RPMI8226 (cell line): ENCODE results near the gene TMEM131.

Experiments
- DNase-seq: peaks from one replicate; pipeline ENCODE4 v3.0.0-alpha.2; 2015

Gene TMEM131

DNA sequence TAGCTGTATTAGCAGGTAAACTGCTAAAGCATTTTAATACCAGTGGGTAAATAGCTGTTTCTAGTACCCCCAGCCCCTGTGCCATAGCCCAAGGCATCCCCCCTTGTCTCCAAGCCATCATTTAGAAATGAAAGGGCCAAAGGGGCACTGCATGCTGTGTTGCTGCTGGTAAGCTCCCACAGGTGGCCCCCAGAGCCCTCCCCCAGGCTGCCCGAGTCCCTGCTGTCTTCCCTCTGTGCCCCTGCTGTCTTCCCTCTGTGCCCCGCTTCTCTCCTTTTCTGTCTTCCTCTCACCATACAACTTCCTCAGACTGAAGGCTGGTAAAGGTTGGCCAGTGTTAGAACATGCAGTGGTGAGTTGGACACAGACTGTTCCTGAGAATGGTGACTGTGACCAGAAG is 240.3 kb downstream of the TMEM131 start:
- no peak for DNase-seq

DNA sequence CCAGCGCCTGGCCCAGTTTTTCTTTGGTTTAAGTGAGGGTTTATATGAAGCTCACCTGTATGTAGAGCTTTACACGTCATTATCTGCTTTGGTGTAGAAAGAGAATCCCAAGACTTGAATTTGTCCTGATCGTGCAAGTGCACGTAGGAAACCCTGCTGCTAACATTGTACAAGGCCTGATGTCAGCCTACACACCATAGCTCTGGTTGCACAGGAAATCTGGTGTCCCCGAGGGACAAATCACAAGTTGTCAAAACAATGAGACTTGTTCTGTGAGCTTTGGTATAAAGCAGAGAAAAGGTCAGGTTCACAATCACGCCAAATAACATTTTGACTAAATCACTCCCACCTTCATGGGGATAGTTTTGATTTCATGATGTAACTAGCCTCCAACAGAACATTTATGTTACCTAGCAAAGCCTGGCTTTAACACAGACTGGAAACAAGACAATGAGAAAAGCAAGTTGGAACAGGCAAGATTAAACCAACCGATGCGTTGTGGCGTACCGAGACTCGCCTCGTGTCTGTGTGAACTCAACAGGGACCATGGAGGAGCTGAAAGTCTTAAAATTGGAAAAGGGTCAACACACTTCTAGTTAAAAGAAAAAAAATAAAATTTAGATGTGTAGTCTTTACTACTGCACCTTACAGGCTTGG is 240.9 kb downstream of the TMEM131 start:
- no peak for DNase-seq

DNA sequence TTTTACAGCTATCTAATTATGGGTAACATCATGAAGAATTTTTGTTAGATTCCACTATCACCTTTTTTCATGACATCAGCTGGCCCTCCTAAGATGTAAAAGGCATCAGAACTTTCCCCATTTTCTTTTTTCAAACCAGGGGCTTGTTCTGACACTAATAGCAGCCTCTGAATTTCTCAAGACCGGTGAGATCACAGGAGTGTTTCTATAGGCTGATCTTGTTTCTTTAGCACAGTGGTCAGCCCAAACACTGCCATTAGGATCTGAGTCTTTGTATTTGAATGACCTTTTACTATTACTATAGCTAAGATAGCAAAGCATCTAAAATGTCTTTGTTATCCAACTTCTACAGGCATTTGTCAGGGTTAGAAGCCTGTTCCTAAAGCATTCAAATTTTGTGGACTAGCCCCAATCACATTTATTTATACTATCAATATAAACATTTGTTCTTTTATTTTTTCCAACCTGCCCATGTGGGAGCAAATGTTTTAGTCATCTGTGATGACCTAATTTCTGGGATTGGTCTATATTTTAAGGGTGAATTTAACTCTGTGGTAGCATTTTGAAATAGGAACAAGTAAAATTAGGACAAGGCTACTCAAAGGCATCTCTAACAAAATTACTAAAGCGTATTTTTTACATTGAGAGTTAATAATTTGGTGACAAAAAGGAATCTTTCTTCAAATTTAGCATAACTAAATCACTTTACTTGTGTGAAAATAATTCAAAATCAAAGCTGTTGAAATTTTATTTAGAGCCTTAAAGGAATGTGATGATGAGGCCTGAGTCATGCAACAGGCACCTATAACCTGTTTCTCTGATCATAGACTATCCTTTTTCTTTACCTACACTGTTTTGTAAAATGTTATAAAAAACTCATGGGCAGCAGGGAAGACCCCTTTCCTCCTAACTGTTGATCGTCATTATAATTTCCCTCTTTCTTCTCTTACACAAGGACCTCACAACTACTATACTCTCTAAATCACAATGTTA is 243.1 kb downstream of the TMEM131 start:
- no peak for DNase-seq

DNA sequence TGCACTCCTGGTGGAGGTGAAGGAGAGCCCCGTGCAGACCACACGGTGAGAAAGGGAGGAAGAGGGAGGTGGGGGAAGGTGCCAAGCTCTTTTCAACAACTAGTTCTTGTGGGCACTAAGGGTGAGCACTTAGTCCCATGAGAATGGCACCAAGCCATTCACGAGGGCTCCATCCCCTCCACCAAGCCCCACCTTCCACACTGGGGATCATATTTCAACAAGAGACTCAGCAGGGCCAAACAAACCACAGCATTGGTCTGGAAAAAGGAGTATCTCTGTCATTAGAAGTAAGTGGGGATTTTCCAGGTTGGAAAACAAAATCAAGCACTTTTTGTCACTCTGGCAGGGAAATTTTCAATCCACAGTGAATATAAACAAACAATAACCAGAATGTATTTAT is 244.0 kb downstream of the TMEM131 start:
- DNase-seq: no peak

DNA sequence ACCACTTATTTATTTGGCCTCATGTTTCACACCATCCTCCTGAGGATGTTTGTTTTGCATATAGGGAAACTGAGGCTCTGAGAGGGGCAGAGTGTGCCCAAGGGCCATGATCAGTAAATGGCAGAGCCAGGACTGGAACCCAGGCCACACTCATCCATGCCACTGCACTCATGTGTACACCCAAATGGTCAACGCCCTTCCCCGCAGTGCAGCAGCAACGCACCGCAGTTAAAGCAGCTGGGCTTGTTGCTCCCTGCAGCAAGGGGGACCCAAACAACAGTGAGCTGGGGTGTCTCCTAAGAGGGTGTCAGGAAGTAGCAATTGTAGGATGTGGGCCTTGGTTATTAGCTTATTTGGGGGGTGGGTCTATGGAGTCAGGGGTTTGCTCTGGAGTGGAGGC is 245.7 kb downstream of the TMEM131 start:
- DNase-seq: no peak

DNA sequence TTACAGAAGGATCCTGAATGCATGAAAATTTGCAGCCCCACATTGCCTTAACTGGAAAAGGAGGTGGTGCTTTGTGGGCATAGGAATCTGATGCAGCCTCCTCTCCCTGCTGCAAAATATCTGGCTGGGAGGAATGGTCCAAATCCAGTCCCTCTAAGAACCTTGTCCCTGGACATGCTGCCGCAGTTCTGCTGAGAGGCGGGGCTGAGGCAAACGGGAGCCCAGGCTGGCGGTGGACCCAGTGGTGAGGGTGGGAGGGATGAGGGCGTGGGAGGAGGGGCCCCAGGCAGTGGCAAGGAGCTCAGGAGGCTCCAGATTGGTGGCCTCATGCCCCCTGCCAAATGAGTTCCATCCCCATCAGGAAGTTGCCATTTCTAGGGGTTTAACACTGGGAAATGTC is 246.2 kb downstream of the TMEM131 start:
- no peak for DNase-seq

DNA sequence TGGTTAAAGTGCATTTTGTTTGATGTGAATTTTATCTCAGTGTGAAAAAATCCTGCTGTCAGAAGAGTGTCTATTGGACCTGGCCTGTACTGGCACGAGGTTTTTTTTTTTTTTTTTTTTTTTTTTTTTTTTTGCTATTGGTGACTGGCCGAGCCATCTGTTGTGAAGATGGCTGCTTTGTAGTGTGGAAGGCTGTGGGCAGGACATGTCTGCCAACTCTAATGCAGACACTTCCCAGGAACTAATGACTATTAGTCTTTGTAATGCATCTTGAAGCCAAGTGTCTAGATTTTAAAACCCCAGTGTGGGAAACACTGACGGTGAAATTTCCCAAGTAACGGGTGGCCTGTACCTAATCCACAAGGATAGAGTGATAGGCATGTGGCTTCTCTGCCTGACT is 248.0 kb downstream of the TMEM131 start:
- no peak for DNase-seq

DNA sequence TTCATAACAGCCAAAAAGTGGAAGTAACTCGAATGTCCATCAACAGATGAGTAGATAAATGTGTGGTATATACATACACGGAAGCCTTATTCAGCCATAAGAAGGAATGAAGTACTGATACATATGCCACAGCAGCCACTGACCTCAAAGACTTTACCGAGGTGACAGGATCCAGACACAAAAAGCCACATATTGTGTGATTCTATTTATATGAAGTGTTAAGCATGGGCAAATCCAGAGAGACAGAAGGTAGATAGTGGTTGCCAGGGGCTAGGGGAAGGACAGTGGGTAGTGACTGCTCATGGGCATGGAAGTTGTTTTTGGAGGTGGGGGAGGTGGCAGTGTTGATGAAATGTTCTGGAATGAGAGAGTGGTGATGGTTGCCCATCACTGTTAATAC is 248.5 kb downstream of the TMEM131 start:
- DNase-seq: no peak

DNA sequence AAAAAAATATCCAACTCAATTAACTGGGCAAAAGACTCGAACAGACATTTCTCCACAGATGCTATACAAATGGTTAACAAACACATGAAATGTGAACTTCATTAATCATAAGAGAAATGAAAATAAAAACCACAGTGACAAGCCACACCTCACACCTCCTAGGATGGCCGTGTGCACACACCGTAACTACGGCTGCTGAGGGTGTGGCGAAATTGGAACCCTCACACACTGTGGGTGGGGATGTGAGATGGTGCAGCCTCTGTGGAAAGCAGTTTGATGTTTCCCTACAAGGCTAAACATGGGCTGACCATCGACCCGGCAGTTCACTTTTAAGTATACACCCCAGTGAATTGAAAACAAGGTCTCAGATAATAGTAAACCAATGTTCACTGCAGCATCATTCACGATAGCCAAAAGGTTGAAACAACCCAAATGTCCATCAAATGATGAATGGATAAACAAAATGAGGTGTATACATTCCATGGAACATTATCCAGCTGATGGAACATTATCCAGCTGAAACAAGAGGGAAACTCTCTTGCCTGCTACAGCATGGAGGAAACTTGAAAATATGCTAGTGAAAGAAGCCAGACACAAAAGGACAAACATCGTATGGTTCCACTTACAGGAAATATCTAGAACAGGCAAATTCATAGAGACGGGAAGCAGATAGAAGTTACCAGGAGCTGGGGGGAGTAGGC is 250.1 kb downstream of the TMEM131 start:
- DNase-seq: no peak

DNA sequence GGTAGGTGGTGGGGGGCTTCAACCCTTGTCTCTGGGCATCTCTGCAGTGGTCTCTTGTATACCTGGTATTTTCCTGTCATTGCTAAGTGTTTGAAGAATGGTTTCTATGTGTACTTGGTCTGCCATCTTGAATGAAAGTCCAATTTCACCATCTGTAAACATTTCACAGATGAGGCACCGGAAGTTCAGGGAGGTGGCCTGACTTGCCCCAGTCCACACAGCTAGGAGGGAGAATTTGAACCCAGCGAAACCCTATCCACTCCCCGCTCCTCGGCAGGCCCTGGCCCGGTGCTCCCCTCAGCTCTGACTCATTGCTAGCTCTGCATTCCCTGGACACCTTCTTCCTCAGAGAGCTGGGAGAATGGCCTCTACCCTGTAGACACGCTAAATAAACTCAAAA is 251.8 kb downstream of the TMEM131 start:
- no peak for DNase-seq

DNA sequence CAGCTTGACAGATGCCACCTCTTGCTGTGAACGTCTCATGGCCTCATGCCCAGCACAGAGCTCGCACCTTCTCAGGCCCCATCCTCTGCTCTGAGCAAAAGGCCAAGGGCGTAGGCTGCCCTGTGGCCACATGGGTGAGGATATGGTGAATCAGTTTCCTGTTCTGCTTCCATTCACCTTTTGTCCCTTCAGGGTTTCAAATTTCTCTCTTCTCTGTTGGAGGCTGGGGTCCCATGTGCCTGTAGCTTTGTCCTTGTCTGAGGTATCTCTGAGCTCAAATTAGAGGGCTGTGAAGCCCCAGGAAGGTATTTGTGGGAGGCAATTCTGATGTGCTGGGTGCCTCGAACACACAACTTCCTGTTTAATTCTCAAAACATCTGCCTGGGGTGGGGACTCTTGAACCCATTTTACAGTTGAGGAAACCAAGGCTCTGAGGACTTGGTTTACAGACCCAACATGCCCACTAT is 253.3 kb downstream of the TMEM131 start:
- no peak for DNase-seq

DNA sequence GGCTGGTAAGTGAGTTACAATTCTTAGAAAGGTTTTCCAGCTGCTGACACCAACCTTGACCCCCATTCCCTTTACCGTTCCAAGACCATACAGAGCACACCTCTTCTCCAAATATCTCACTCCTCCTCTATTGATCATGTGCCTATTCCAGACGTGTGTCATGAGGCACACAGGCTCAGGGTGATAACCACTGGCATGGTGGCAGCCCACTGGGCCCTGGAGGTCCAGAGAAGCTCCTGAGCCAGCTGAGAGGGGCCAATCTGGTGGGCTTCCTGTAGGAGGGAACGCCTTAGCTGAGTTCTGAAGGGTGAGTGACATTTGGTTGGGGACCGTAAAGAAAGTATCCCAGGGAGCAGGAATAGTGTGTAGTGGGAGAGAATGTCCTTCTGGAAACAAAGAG is 254.1 kb downstream of the TMEM131 start:
- DNase-seq: no peak

DNA sequence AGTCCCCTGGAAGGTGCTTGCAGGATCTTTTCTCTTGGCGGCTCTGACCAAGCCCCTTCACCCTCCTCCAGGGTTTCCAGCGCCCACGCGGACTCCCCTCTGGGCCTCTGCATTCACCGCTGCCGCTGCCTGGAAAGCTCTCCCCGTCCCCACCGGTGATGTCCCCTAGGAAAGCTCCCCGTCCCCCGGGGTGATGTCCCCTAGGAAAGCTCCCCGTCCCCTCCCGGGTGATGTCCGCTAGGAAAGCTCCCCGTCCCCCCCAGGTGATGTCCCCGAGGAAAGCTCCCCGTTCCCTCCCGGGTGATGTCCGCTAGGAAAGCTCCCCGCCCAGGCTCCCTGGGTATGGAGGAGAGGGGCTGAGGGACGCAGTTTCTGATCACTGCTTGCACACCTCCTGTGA is 254.5 kb downstream of the TMEM131 start:
- no peak for DNase-seq

DNA sequence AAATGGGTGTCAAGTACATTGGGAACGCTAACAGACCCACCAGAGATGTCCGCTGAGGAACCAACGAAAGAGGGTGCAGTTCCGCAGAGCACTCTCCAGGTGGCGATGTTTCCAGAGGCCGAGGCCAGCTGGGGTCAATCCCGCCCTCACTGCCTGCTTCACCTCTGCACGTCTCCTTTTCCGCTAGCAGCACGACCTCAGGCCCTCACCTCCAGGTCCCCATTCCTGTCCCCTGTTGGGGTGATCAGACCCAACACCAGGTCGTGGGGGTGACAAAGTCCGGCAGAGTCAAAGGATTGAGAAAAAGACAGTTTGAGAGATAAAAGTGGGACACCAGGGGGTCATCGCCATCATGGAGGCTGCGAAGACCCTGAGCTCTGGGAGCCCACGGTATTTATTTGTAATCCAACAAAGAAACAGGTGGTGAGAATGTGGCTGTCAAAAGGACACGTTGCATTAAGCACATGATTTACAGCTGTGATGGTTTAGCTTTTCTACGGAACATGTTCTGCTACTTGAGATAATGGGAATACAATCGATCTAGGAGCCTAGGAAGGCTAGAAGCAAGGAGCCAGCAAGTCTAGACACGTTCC is 255.1 kb downstream of the TMEM131 start:
- peak; percentile 70 for DNase-seq

DNA sequence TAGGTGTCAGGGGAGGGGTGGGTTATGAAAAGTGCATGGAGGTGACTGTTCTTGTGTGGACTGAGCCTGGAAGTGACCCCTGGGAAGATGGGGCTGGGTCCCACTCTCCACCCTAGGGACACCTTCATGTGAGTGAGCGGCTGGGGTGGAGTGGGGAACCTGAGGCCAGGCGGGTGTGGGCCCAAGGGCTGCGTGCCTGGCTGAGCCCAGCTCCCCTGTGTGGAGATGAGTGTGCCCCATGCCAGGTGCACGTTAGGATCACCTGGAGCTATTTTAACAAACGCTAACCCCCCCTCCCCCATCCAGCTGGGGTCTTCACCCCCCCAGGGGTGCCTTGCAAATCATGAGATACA is 255.9 kb downstream of the TMEM131 start:
- no peak for DNase-seq

DNA sequence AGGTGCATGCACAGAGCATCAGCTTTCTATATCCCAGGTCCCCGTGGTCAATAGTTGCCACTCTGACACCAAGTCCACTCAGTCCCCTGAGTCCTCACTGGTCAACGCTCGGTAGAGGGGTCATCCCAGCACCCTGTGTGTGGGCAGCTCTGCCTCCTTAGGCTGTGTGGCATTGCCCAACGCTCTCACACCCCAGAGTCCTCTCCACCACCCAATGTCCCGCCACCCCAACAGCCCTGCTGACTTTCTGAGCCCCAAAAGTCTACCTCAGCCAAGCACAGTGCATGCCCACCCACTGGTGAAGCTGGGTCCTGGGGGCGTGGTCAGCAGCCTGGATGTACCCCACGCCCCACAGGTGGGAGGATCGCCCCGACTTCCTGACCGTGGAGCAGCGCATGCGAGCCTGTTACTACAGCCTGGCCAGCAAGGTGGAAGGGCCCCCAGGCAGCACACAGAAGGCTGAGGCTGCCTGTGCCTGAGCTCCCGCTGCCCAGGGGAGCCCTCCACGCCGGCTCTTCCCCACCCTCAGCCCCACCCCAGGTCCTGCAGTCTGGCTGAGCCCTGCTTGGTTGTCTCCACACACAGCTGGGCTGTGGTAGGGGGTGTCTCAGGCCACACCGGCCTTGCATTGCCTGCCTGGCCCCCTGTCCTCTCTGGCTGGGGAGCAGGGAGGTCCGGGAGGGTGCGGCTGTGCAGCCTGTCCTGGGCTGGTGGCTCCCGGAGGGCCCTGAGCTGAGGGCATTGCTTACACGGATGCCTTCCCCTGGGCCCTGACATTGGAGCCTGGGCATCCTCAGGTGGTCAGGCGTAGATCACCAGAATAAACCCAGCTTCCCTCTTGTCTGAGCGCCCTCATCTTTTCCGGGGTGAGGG is 256.5 kb downstream of the TMEM131 start:
- no peak for DNase-seq

DNA sequence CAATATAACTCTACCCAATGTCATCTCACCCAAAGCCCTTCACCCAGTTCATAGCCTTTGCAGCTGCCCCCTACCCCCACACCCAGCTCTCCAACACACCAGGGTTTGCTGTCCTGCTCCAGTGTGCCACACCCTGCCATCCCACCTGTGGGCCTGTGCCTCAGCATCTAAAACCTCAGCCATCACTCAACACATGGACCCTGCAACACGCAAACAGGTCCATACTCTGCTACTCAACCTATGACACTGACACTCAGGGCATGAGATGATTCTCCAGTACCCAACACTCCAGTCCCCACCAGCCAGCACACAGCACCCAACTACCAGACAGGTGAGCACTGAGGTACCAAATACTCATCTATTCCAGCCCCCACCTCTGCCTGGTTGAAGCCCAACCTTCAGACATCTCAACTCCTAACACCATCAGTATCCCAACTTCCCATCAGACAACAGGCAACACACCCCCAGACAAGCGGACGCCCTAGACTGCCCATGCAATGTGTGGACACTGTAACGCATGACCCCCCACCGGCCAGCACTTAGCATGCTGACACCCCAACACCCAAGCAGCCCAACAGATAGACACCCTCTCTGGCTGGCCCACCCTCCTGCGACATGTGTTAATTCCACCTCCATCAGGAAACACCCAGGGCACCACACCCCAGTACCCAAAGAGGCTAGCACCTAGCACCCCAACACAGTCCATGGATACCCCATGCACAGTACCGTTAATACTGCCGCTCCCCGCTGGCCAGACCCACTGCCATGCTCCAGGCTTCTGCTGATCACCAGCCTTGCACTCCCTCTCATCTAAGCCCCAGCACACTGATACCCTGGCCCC is 257.3 kb downstream of the TMEM131 start:
- no peak for DNase-seq

DNA sequence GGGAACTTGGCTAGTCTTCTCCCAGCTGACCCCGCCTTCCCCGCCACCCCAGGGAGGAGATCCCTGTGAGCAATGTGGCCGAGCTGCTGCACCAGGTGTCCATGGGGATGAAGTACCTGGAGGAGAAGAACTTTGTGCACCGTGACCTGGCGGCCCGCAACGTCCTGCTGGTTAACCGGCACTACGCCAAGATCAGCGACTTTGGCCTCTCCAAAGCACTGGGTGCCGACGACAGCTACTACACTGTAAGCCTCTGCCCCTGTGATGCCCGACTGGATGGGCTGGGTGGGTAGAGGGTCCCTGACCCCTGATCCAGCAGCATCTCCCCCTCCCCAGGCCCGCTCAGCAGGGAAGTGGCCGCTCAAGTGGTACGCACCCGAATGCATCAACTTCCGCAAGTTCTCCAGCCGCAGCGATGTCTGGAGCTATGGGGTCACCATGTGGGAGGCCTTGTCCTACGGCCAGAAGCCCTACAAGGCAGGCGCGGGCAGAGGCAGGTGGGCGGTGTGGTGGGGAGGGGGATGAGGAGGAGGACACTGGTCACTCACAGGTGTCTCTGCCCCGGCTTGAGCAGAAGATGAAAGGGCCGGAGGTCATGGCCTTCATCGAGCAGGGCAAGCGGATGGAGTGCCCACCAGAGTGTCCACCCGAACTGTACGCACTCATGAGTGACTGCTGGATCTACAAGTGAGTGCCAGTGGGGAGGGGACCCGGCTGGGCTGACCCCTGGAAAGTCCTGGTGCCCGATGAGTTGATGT is 258.1 kb downstream of the TMEM131 start:
- DNase-seq: no peak

DNA sequence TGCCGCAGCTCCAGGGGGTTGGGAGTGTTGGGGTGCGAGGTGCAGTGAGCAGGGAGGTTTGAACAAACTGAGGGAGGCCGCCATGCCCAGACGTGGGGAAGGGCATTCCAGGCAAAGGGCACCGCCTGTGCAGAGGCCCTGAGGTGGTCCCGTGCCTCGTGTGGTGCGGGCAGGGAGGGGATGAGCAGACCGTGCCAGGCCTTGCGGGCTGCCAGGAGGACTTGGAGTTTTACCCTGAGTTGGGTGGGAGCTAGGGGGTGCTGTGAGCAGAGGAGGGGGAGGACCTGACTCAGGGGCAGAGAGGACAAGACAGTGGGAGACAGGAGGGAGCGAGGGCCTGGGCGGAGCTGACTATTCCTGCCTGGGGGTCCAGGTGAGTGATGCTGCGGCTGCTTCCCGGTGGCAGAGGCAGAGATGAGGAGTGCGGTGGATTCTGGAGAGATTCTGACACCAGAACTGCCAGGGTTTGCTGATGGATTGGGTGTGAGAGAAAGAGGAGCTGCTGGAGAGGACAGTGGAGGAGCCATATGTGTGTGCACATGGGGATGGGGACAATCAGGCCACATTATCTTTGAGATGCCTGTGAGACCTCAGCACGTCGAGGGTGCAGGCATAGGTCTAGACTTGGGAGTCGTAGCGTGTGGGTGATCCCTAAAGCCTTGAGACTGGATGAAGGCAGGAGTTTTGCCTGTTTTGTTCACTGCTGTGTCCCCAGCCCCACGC is 259.0 kb downstream of the TMEM131 start:
- DNase-seq: no peak

DNA sequence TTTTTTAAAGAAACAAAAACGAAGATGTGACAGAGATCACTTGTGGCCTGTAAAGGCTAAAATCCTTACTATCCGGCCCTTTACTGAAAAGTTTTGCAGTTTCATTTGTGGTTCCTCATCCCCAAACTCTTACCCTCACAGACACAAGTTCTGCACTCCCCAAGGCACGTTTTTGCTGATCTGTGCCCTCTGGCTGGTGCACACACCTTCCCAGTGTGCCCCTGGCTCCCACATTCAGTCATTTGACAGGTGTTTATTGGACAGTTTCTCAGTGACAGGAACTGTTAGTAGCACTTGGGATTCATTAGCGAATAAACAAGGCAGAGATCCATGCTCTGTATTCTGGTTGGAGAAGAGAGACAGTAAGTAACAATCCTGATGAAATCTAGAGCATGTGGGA is 259.6 kb downstream of the TMEM131 start:
- DNase-seq: peak; percentile 58
